HepG2 (cell line): ENCODE results near the gene TUBA1C. TPM values are rescaled to one million over a fixed set of nuclear protein-coding genes. Genes with fewer than 3 reads are reported as not detected.

ENCODE experiments used
- ETV6 ChIP-seq: sonication (generic); formaldehyde crosslinking; conservative IDR thresholded peaks from 2 replicates; pipeline ENCODE4 v1.4.0; 2020; ENCODE audit warnings: missing genetic modification reagents
- EZH2 ChIP-seq: conservative IDR thresholded peaks from 2 replicates; pipeline ENCODE4 v1.6.1; 2012; ENCODE audit warnings: mild to moderate bottlenecking, low read depth, low read length, moderate library complexity
- FOXK2 ChIP-seq: fragments of 450-650 bp; IDR thresholded peaks from 2 replicates; pipeline ENCODE4 v1.6.1; 2016
- HNF4A ChIP-seq: sonication (generic); formaldehyde crosslinking; IDR thresholded peaks from 2 replicates; pipeline ENCODE4 v1.4.0; 2020; ENCODE audit warnings: missing genetic modification reagents
- KLF11 ChIP-seq: IDR thresholded peaks from 2 replicates; pipeline ENCODE4 v1.6.1; 2016; ENCODE audit warnings: missing compliant biosample characterization
- NR1H2 ChIP-seq: sonication (generic); formaldehyde crosslinking; IDR thresholded peaks from 2 replicates; pipeline ENCODE4 v1.8.1; 2022; ENCODE audit warnings: low read depth, missing genetic modification reagents, borderline replicate concordance
- SOX6 ChIP-seq, 2 experiments: fragments of 450-650 bp in 1 of 2; sonication (generic) in 1 of 2; formaldehyde crosslinking in 1 of 2; IDR thresholded peaks; 2 replicates each; pipeline versions ENCODE4 v1.4.0 to v1.6.1; 2017 to 2020; ENCODE audit warnings: antibody characterized with exemption in 1 of 2, mild to moderate bottlenecking in 1 of 2, missing genetic modification reagents in 1 of 2
- THAP11 ChIP-seq: IDR thresholded peaks from 2 replicates; pipeline ENCODE4 v1.6.1; 2016; ENCODE audit warnings: missing biosample characterization, missing genetic modification reagents
- ZNF142 ChIP-seq: sonication (generic); formaldehyde crosslinking; IDR thresholded peaks from 2 replicates; pipeline ENCODE4 v1.4.0; 2020; ENCODE audit warnings: missing genetic modification reagents
- ZNF574 ChIP-seq: sonication (generic); formaldehyde crosslinking; IDR thresholded peaks from 2 replicates; pipeline ENCODE4 v1.4.0; 2020; ENCODE audit warnings: missing genetic modification reagents
- ZNF788 ChIP-seq: sonication (generic); formaldehyde crosslinking; IDR thresholded peaks from 2 replicates; pipeline ENCODE4 v1.5.0; 2020; ENCODE audit warnings: mild to moderate bottlenecking, missing genetic modification reagents, borderline replicate concordance
- ZNF790 ChIP-seq: sonication (generic); formaldehyde crosslinking; IDR thresholded peaks from 2 replicates; pipeline ENCODE4 v1.8.0; 2022; ENCODE audit warnings: missing genetic modification reagents, mild to moderate bottlenecking, borderline replicate concordance
- polyA plus RNA-seq, 8 experiments: library from polyadenylated mRNA; depleted of rRNA in 3 of 8; stranded (reverse) in 7 of 8; unstranded in 1 of 8; fragments of >200 nt; fragmentation: Illumina TruSeq in 4 of 8; extraction: Trizol in 4 of 8; gene quantifications; 2 replicates each; pipeline versions ENCODE4 v1.2.1 to v1.2.3, GENCODE V29; 2011 to 2016; ENCODE audit warnings: low read depth in 4 of 8, missing spikeins in 1 of 8, mixed read lengths in 1 of 8; ENCODE audit not compliant: insufficient read depth in 1 of 8
- total RNA-seq, 5 experiments: library from RNA; depleted of rRNA; stranded (reverse); fragments of >200 nt; fragmentation: Illumina TruSeq; extraction: Trizol; gene quantifications; 2 replicates each; pipeline ENCODE4 v1.2.3, GENCODE V29; 2016; ENCODE audit warnings: low read depth in 1 of 5
- TF ChIP-seq, protein P1 (sequence below): sonication (generic); formaldehyde crosslinking; IDR thresholded peaks from 2 replicates; pipeline ENCODE4 v1.5.1; 2020; ENCODE audit warnings: mild to moderate bottlenecking, moderate library complexity, missing genetic modification reagents
- TF ChIP-seq, protein P2 (sequence below): sonication (generic); formaldehyde crosslinking; IDR thresholded peaks from 2 replicates; pipeline ENCODE4 v1.5.0; 2020; ENCODE audit warnings: mild to moderate bottlenecking, missing genetic modification reagents
- TF ChIP-seq, protein P3 (sequence below): sonication (generic); formaldehyde crosslinking; IDR thresholded peaks from 2 replicates; pipeline ENCODE4 v1.4.0; 2020; ENCODE audit warnings: mild to moderate bottlenecking, missing genetic modification reagents

TUBA1C gene
- total and polyA plus RNA-seq, 2 of the 13 experiments (the other 11 are each of a cell fraction or from before 2014, with no cell fraction given) = 693 to 1,075 TPM

DNA sequence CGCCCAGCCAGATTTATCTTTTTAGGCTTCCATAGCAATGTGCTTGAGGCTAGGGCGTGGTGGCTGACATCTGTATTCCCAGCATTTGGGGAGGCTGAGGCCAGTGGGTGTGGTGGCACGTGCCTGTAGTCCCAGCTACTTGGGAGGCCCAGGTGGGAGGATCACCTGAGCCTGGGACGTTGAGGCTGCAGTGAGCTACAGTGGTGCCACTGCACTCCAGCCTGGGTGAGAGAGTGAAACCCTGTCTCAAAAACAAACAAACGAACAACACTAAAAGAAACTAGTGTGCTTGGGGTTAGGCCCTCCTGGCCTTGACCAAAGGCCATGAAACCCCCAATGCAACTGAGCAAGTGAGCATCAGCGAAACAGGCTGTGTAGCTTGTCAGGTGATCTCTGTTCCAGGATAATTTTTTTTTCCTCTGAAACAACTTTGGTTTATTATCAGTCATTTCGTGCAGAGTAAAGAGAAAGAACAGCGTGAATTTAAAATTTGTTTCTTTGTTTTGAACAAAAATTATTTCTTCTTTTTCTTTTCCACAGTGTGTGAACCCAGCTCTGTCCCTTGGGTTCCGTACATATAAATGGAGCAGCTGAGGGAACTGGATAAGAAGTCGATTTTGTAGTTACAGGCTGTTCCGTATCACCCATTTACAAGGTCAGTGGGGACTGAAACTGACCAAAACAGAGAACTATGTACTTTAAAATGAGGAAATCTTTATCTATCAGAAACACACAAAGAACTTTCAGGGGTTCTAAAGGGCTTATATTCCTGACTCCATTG is 8.8 kb upstream of the TUBA1C start (continued):
- TF ChIP-seq ETV6 (CRISPR knock-in tag) = 0 out of 2 replicates have a peak, but pooled peaks have one; percentile 44
- peak; percentile 84 for TF ChIP-seq ZNF788 (CRISPR knock-in tag)
- TF ChIP-seq, protein P1, sequence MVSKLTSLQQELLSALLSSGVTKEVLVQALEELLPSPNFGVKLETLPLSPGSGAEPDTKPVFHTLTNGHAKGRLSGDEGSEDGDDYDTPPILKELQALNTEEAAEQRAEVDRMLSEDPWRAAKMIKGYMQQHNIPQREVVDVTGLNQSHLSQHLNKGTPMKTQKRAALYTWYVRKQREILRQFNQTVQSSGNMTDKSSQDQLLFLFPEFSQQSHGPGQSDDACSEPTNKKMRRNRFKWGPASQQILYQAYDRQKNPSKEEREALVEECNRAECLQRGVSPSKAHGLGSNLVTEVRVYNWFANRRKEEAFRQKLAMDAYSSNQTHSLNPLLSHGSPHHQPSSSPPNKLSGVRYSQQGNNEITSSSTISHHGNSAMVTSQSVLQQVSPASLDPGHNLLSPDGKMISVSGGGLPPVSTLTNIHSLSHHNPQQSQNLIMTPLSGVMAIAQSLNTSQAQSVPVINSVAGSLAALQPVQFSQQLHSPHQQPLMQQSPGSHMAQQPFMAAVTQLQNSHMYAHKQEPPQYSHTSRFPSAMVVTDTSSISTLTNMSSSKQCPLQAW (CRISPR knock-in tag) = peak; percentile 60
- TF ChIP-seq SOX6 (IDR thresholded peaks at IDR 0.05) = no peak
- TF ChIP-seq SOX6 (CRISPR knock-in tag; IDR thresholded peaks at IDR 0.05) = peak; percentile 85
- no peak for TF ChIP-seq EZH2
- TF ChIP-seq, protein P2, sequence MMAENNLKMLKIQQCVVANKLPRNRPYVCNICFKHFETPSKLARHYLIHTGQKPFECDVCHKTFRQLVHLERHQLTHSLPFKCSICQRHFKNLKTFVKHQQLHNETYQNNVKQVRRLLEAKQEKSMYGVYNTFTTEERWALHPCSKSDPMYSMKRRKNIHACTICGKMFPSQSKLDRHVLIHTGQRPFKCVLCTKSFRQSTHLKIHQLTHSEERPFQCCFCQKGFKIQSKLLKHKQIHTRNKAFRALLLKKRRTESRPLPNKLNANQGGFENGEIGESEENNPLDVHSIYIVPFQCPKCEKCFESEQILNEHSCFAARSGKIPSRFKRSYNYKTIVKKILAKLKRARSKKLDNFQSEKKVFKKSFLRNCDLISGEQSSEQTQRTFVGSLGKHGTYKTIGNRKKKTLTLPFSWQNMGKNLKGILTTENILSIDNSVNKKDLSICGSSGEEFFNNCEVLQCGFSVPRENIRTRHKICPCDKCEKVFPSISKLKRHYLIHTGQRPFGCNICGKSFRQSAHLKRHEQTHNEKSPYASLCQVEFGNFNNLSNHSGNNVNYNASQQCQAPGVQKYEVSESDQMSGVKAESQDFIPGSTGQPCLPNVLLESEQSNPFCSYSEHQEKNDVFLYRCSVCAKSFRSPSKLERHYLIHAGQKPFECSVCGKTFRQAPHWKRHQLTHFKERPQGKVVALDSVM (CRISPR knock-in tag) = peak; percentile 100
- TF ChIP-seq KLF11 (CRISPR knock-in tag) = 0 out of 2 replicates have a peak, but pooled peaks have one; percentile 36
- TF ChIP-seq ZNF790 (CRISPR knock-in tag) = no peak
- peak; percentile 43; the same call in 1 of the 2 replicates for TF ChIP-seq ZNF142
- TF ChIP-seq, protein P3, sequence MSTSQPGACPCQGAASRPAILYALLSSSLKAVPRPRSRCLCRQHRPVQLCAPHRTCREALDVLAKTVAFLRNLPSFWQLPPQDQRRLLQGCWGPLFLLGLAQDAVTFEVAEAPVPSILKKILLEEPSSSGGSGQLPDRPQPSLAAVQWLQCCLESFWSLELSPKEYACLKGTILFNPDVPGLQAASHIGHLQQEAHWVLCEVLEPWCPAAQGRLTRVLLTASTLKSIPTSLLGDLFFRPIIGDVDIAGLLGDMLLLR (CRISPR knock-in tag) = 0 out of 2 replicates have a peak, but pooled peaks have one; percentile 26
- no peak for TF ChIP-seq NR1H2 (CRISPR knock-in tag)
- TF ChIP-seq THAP11 (CRISPR knock-in tag) = 0 out of 2 replicates have a peak, but pooled peaks have one; percentile 40
- no peak for TF ChIP-seq FOXK2
- TF ChIP-seq HNF4A (CRISPR knock-in tag) = peak; percentile 92
- TF ChIP-seq ZNF574 (CRISPR knock-in tag) = peak; percentile 76
